ENCODE data around the gene CDK19. TPM values are rescaled to one million over a fixed set of nuclear protein-coding genes. Genes with fewer than 3 reads are reported as not detected.

The CDK19 gene
- polyA plus RNA-seq, 1 donor from 2014 or later: 40.7 TPM

DNA sequence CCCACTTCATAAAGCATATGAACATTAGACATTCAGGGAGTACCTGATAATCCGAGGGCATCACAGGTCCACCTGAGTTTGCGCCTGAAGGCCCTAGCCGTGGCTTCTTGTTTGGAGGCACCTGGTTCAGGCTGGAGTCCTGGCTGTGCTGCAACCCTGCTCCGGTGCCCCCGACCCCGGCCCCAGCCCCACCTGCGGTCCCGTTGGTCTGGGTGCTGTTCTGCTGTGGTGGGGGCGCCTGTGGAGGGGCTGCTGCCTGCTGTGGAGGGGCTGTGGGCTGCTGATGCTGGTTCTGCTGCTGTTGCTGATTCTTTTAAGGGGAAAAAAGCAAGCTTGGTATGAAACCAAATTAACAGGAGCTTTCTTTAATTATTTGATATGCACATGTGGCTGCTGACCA is 194.2 kb downstream of the CDK19 start (continued):
- no peak for TF ChIP-seq MXI1 (conservative IDR thresholded peaks at IDR 0.05; ENCODE audit: poor library complexity, severe bottlenecking)

GRCh38 chr6:110620065-110620464 is 195.2 kb downstream of the CDK19 start:
- Histone ChIP-seq H3F3A (ENCODE audit: insufficient read depth, low read length, poor library complexity, severe bottlenecking) (no peaks in the 10 kb centered on the region), H3K9me3 (ENCODE audit: low read length) (no peaks in the 10 kb centered on the region), H3K4me3 (ENCODE audit: low read length) (no peak overlapping the region), H3K27me3 (ENCODE audit: insufficient read depth, low read depth, low read length) (no peaks in the 10 kb centered on the region), H3K27ac (ENCODE audit: low read length) (no peak overlapping the region), H3K4me2 (ENCODE audit: low read length) (no peak overlapping the region), H2AFZ (ENCODE audit: low read depth, low read length) (no peak overlapping the region), H3K36me3 (ENCODE audit: insufficient read depth, low read length) (no peaks in the 10 kb centered on the region), H3K9ac (ENCODE audit: low read length) (no peak overlapping the region), H4K20me1 (ENCODE audit: insufficient read depth) (no peaks in the 10 kb centered on the region), H3K79me2 (replicated peaks; ENCODE audit: insufficient read depth, low read length) (no peaks in the 10 kb centered on the region), H3K9me2 (ENCODE audit: insufficient read depth, low read length) (no peaks in the 10 kb centered on the region)
- no peak for TF ChIP-seq REST (IDR thresholded peaks at IDR 0.05; ENCODE audit: borderline replicate concordance)
- no peak for TF ChIP-seq TAF1 (IDR thresholded peaks at IDR 0.05; ENCODE audit: low read depth)
- no peak for TF ChIP-seq EP300 (conservative IDR thresholded peaks at IDR 0.05; ENCODE audit: poor library complexity, severe bottlenecking)
- no peak for TF ChIP-seq POLR2AphosphoS5 (IDR thresholded peaks at IDR 0.05)

DNA sequence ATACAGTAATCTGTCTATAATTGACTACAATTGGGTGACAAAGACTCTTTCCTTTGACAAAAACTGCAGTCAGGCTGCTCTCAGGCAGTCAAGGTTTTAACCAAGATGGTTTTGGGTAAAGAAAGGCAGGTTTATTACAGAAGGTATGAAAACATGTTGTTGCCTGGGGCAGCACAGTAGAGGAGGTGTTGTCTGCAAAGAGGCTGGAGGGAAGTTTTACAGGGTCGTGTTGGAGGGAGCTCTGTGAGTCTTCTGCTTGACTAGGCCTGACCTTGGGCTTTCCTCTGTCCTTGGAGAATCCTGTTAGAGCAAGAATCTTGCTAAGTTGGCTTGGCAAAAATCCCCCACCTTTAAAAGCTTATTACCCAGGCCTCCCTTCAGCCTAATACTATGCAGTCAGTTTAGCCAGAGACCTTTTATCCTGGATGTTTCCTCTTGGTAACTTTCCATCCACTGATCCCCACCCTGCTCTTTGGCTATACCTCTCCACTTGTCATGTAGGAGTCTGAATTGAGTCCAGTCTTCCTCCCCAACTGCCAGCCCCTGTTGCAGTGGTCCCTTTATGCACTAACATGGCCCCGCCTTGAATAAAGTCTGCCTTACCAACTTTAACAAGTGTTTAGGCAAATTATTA is 195.9 kb downstream of the CDK19 start:
- no peak overlapping the region for H2AFZ ChIP-seq (ENCODE audit: low read depth, low read length)
- H3K27ac ChIP-seq (ENCODE audit: low read length): no peak overlapping the region
- peaks cover 3% of the 10 kb centered on the region for H3K36me3 ChIP-seq (ENCODE audit: insufficient read depth, low read length)
- H3K9me3 ChIP-seq (ENCODE audit: low read length): no peaks in the 10 kb centered on the region
- no peaks in the 10 kb centered on the region for H3F3A ChIP-seq (ENCODE audit: insufficient read depth, low read length, poor library complexity, severe bottlenecking)
- H3K4me2 ChIP-seq (ENCODE audit: low read length): no peak overlapping the region
- H3K9ac ChIP-seq (ENCODE audit: low read length): no peak overlapping the region
- H3K79me2 ChIP-seq (replicated peaks; ENCODE audit: insufficient read depth, low read length): no peaks in the 10 kb centered on the region
- H3K27me3 ChIP-seq (ENCODE audit: insufficient read depth, low read depth, low read length): no peaks in the 10 kb centered on the region
- no peak for TF ChIP-seq CTCF (IDR thresholded peaks at IDR 0.05; ENCODE audit: poor library complexity, severe bottlenecking)
- TF ChIP-seq SMC3 (conservative IDR thresholded peaks at IDR 0.05; ENCODE audit: poor library complexity): no peak
- no peak for TF ChIP-seq MXI1 (conservative IDR thresholded peaks at IDR 0.05; ENCODE audit: poor library complexity, severe bottlenecking)
- TF ChIP-seq EP300 (conservative IDR thresholded peaks at IDR 0.05; ENCODE audit: poor library complexity, severe bottlenecking): no peak
- TF ChIP-seq REST (IDR thresholded peaks at IDR 0.05; ENCODE audit: borderline replicate concordance): no peak
- no peak for TF ChIP-seq POLR2AphosphoS5 (IDR thresholded peaks at IDR 0.05)
- no peak for TF ChIP-seq TAF1 (IDR thresholded peaks at IDR 0.05; ENCODE audit: low read depth)
- TF ChIP-seq RAD21 (conservative IDR thresholded peaks at IDR 0.05): no peak
- no peak for TF ChIP-seq EZH2 (IDR thresholded peaks at IDR 0.05; ENCODE audit: borderline replicate concordance, insufficient read depth, low read length, poor library complexity, severe bottlenecking)
- H3K4me3 ChIP-seq (ENCODE audit: low read length): no peak overlapping the region
- H4K20me1 ChIP-seq (ENCODE audit: insufficient read depth): no peaks in the 10 kb centered on the region
- no peaks in the 10 kb centered on the region for H3K9me2 ChIP-seq (ENCODE audit: insufficient read depth, low read length)

All from neural cell (in vitro differentiated cells).